ENCODE results near the gene SLC25A19.
"Not testable (repeated sequence)": the region's sequence is repeated elsewhere in the genome, so short reads cannot be mapped to it uniquely, and the experiment has no call there.

DNA sequence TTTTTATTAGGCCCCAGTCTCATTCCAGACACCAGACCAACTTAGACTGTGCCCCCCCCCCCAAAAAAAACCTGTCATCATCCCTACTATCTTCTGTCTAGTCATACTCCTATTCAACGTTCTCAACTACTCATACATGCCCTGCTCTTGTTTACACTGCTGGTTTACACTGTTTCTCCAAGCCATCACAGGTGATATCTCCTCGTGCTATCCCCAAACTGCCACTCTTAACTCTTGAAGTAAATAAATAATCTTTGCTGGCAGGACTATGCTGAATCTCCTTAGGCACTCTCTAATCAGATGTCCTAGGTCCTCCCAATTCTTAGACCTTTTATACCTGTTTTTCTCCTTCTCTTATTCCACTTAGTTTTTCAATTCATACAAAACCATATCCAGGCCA lies 32.0 kb downstream of the SLC25A19 start:
- not testable (repeated sequence) for TF ChIP-seq CTCF, POLR2A, EP300 (IDR thresholded peaks at IDR 0.05)
